CD4-positive, alpha-beta T cell (primary cell): ENCODE data around the gene FUT1. TPM values are rescaled to one million over a fixed set of nuclear protein-coding genes. Genes with fewer than 3 reads are reported as not detected.

Experiments used
- ATAC-seq: fragments of 200-7000 bp; cut with Tn5 transposase; one replicate; pipeline ENCODE4 v1.10.0; 2022; ENCODE audit warnings: mild to moderate bottlenecking; ENCODE audit not compliant: poor library complexity
- CTCF ChIA-PET: fragments of 350-600 bp; sonication (Branson Sonifier 250); formaldehyde crosslinking; loops from one replicate; lab custom pipeline; 2021; ENCODE audit warnings: antibody characterized with exemption, inconsistent platforms; lab: Charles Lee
- POLR2A ChIA-PET: fragments of 350-600 bp; sonication (Branson Sonifier 250); formaldehyde crosslinking; loops from one replicate; lab custom pipeline; 2021; ENCODE audit warnings: antibody characterized with exemption, inconsistent platforms; lab: Charles Lee
- DNase-seq, 14 experiments: peaks; one replicate each; pipeline ENCODE4 v3.0.0-alpha.2; 2013 to 2020; ENCODE audit warnings: mixed read lengths in 2 of 14
- H3K27ac ChIP-seq, 2 donors: one replicate each; pipeline versions ENCODE4 v1.5.1 to v1.7.0; 2013; ENCODE audit warnings: low read length in 2 of 2, low read depth in 1 of 2, mild to moderate bottlenecking in 1 of 2
- H3K27me3 ChIP-seq, 2 experiments: 1 replicate in 1 of 2; 2 replicates in 1 of 2; pipeline versions ENCODE4 v1.6.1 to v1.7.0; 2013; ENCODE audit warnings: low read length in 2 of 2, control low read depth in 1 of 2, mild to moderate bottlenecking in 1 of 2, moderate library complexity in 1 of 2; ENCODE audit not compliant: insufficient read depth in 2 of 2, control insufficient read depth in 1 of 2
- H3K36me3 ChIP-seq: one replicate; pipeline ENCODE4 v1.6.1; 2013; ENCODE audit warnings: low read length, control low read depth; ENCODE audit not compliant: insufficient read depth
- H3K4me1 ChIP-seq: one replicate; pipeline ENCODE4 v1.6.1; 2013; ENCODE audit warnings: low read length, control low read depth; ENCODE audit not compliant: insufficient read depth
- H3K4me3 ChIP-seq: one replicate; pipeline ENCODE4 v1.5.1; 2013; ENCODE audit warnings: mild to moderate bottlenecking, low read length, moderate library complexity
- H3K9me3 ChIP-seq, 2 experiments: 1 replicate in 1 of 2; 2 replicates in 1 of 2; pipeline versions ENCODE4 v1.6.1 to v1.7.0; 2013; ENCODE audit warnings: low read length in 2 of 2, mild to moderate bottlenecking in 2 of 2, control low read depth in 1 of 2, moderate library complexity in 1 of 2; ENCODE audit not compliant: control insufficient read depth in 1 of 2, insufficient read depth in 1 of 2
- H3K27ac Mint-ChIP-seq: one replicate; pipeline ENCODE4 v1.8.0; 2020; ENCODE audit warnings: mixed read lengths
- H3K27me3 Mint-ChIP-seq: one replicate; pipeline ENCODE4 v1.8.0; 2021; ENCODE audit warnings: mixed read lengths
- H3K36me3 Mint-ChIP-seq: one replicate; pipeline ENCODE4 v1.8.0; 2021; ENCODE audit warnings: low read depth, mixed read lengths
- H3K4me1 Mint-ChIP-seq: one replicate; pipeline ENCODE4 v1.8.0; 2021; ENCODE audit warnings: low read depth, mixed read lengths
- H3K4me3 Mint-ChIP-seq: one replicate; pipeline ENCODE4 v1.8.0; 2020; ENCODE audit warnings: mild to moderate bottlenecking, mixed read lengths
- H3K9me3 Mint-ChIP-seq: one replicate; pipeline ENCODE4 v1.8.0; 2020; ENCODE audit warnings: mixed read lengths
- CTCF ChIP-seq: fragments of 200-600 bp; IDR thresholded peaks from one replicate; pipeline ENCODE4 v1.8.0; 2022; ENCODE audit warnings: antibody characterized with exemption, mild to moderate bottlenecking
- intact Hi-C, 2 experiments: fragments of 100-400 bp; cut with DNase I in 1 of 2; cut with micrococcal nuclease in 1 of 2; formaldehyde crosslinking; loops; one replicate each; pipeline versions ENCODE4 v1.15.1 to v1.9.0; 2023 to 2025; cut with DNase I, micrococcal nuclease
- total RNA-seq, 174 experiments: library from RNA in 2 of 174; stranded (reverse) in 2 of 174; gene quantifications; one replicate each; pipeline ENCODE4 v1.2.3 and lab custom pipeline; 2021 to 2026

FUT1 gene
- total RNA-seq, 2 experiments from 2014 or later = not detected

DNA sequence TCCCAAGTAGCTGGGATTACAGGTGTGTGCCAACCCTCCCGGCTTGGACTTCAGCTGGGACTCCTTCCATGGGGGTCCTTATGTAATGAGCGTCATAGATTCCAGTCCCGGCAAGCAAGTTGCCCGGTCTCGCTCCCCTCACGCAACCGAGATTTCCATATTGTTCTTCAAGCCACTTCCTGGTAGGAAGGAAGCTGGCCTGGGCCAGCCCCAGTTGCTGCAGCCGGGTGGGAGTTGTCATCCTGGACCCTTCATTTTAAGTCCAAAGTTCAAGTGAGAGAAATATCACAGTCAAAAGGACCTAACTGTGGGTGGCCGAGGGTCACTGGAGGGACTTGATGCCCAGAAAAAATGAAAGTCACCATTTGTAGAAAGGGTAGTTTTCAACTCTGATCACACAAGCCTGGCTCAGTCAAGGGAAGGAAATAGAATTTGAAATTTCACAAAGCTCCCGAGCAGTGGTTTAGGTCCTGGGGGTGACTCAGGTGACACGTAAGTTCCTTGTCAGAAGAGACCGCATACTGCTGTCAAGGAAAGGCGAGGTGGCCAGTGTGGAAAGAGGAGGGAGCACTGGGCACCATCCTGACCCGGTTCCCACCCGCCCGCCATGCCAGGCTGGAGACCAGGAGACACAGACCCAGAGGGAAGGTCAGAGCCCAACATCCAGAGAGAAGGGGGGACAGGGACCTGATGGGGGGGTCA is 8.2 kb upstream of the FUT1 start:
- intact Hi-C loops = no loop called here
- Mint-ChIP-seq H3K27ac (no peak overlapping the region), H3K27me3 (peaks cover 13% of the 10 kb centered on the region), H3K9me3 (no peaks in the 10 kb centered on the region), H3K36me3 (no peaks in the 10 kb centered on the region), H3K4me3 (no peak overlapping the region), H3K4me1 (peaks cover 4% of the 10 kb centered on the region)
- POLR2A ChIA-PET = no interaction called here
- Histone ChIP-seq H3K9me3 (no peaks in the 10 kb centered on the region), H3K4me1 (peaks cover 5% of the 10 kb centered on the region), H3K4me3 (no peak overlapping the region), H3K27me3 (peaks cover 5 to 7% of the 10 kb centered on the region in 2 experiments), H3K36me3 (no peaks in the 10 kb centered on the region), H3K27ac (no peak overlapping the region)
- CTCF ChIA-PET = no interaction called here
- no peak for ATAC-seq
- TF ChIP-seq CTCF = no peak
- peak in 1 of 14 experiments; percentile 38 for DNase-seq

DNA sequence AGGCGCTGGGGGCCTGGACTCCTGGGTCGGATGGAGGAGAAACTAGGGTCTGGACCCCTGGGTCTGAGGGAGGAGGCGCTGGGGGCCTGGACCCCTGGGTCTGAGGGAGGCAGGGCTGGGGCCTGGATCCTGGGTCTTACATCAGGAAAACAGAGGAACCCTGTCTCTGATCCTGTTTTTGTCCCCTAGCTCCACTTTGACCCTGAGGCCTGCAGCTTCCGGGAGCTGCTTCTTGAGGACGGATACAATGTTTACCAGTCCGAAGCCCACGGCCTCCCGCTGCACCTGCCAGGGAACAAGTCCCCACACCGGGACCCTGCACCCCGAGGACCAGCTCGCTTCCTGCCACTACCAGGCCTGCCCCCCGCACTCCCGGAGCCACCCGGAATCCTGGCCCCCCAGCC is 5.3 kb upstream of the FUT1 start:
- intact Hi-C loops = no loop called here
- no peak for TF ChIP-seq CTCF
- CTCF ChIA-PET = no interaction called here
- peaks cover 33% of the 10 kb centered on the region for H3K27me3 Mint-ChIP-seq
- peaks cover 23 to 24% of the 10 kb centered on the region in 2 experiments for H3K27me3 ChIP-seq
- no peak overlapping the region for H3K27ac ChIP-seq
- no peaks in the 10 kb centered on the region for H3K9me3 Mint-ChIP-seq
- DNase-seq (no peak), ATAC-seq (no peak)
- H3K27ac Mint-ChIP-seq = no peak overlapping the region
- H3K4me3 Mint-ChIP-seq = no peak overlapping the region
- no peaks in the 10 kb centered on the region for H3K36me3 ChIP-seq
- POLR2A ChIA-PET = no interaction called here
- H3K4me3 ChIP-seq = no peak overlapping the region
- no peaks in the 10 kb centered on the region for H3K36me3 Mint-ChIP-seq
- peaks cover 11% of the 10 kb centered on the region for H3K4me1 Mint-ChIP-seq
- peaks cover 18% of the 10 kb centered on the region for H3K4me1 ChIP-seq
- H3K9me3 ChIP-seq = peaks cover 0 to 4% of the 10 kb centered on the region in 2 experiments

- DNase-seq (no peak), ATAC-seq (no peak)
- CTCF ChIA-PET = no interaction called here
- peaks cover 13% of the 10 kb centered on the region for H3K4me1 Mint-ChIP-seq
- no peak overlapping the region for H3K27ac Mint-ChIP-seq
- H3K27ac ChIP-seq = no peak overlapping the region
- no peak overlapping the region for H3K4me3 Mint-ChIP-seq
- peaks cover 0 to 5% of the 10 kb centered on the region in 2 experiments for H3K9me3 ChIP-seq
- POLR2A ChIA-PET = no interaction called here
- H3K4me3 ChIP-seq = no peak overlapping the region
- no peaks in the 10 kb centered on the region for H3K36me3 ChIP-seq
- H3K36me3 Mint-ChIP-seq = no peaks in the 10 kb centered on the region
- H3K4me1 ChIP-seq = peaks cover 23% of the 10 kb centered on the region
- intact Hi-C loops = no loop called here
- H3K27me3 Mint-ChIP-seq = peaks cover 35% of the 10 kb centered on the region
- H3K27me3 ChIP-seq = peaks cover 24 to 26% of the 10 kb centered on the region in 2 experiments
- TF ChIP-seq CTCF = no peak
- H3K9me3 Mint-ChIP-seq = no peaks in the 10 kb centered on the region
Observed at GRCh38 chr19:48757089-48757675, 4.7 kb upstream of the FUT1 start.
